ENCODE results near the gene PLCH1.

The PLCH1 gene

DNA sequence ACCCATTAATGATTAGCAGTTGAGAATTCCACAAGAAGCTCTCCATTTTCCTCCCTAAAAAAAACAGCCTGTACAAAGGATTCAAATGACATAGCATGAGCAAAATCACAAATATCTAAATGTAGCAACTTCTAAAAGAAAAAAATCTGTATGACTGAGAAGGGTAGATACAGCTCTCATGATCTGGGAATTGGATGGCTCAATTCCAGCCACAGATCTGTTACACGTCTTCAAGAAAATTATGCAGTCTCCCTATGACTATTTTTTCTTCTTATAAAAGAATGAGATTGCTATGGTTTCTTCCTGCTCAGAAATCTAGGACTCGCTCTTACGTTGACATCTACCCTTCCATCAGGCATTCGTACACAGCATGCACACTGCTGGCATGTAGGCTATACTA is 71.5 kb downstream of the PLCH1 start:
- TF ChIP-seq, protein P1, sequence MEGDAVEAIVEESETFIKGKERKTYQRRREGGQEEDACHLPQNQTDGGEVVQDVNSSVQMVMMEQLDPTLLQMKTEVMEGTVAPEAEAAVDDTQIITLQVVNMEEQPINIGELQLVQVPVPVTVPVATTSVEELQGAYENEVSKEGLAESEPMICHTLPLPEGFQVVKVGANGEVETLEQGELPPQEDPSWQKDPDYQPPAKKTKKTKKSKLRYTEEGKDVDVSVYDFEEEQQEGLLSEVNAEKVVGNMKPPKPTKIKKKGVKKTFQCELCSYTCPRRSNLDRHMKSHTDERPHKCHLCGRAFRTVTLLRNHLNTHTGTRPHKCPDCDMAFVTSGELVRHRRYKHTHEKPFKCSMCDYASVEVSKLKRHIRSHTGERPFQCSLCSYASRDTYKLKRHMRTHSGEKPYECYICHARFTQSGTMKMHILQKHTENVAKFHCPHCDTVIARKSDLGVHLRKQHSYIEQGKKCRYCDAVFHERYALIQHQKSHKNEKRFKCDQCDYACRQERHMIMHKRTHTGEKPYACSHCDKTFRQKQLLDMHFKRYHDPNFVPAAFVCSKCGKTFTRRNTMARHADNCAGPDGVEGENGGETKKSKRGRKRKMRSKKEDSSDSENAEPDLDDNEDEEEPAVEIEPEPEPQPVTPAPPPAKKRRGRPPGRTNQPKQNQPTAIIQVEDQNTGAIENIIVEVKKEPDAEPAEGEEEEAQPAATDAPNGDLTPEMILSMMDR (IDR thresholded peaks at IDR 0.05; ENCODE audit: insufficient read depth, low read depth, low read length, missing control alignments) = no peak
- H3K4me3 ChIP-seq (ENCODE audit: low read depth, low read length) = no peak overlapping the region
- no peak for DNase-seq (ENCODE audit: low read depth)

DNA sequence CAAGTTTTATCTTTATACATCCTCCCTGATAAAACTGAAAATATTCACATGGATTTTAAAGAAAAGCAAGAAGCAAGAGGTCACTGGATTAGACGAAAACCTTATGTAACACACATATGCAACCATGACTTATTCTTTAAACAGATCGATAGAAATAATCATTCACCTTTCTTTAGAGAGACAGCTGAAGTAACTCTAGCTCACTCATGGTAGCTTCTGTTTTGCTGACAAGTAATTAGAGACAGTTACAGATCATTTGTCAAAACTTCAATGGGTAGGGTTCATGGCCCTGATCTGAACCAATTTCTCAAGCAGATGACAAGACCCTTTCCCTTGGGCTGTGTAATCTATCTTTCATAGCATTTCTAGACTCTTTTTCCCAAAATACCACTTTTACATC is 74.5 kb downstream of the PLCH1 start:
- TF ChIP-seq, protein P1 (IDR thresholded peaks at IDR 0.05; ENCODE audit: insufficient read depth, low read depth, low read length, missing control alignments) = no peak
- no peak overlapping the region for H3K4me3 ChIP-seq (ENCODE audit: low read depth, low read length)
- no peak for DNase-seq (ENCODE audit: low read depth)

DNA sequence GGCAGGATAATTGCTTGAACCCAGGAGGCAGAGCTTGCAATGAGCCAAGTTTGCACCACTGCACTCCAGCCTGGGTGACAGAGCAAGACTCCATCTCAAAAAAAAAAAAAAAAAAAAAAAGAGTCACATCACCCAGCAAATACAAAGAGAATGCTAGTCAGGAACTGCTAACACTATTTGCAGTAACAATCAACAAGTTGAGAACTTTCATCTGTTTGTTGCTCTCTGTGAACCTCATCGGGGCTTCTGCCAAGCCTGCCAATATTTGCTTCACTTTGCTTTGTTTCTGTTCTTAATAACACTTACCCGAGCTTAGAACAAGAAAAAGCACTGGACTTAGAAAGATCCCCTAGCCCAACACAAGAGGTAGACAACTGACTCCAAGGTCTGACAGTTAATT is 76.9 kb downstream of the PLCH1 start:
- no peak for DNase-seq (ENCODE audit: low read depth)
- no peak overlapping the region for H3K4me3 ChIP-seq (ENCODE audit: low read depth, low read length)
- TF ChIP-seq, protein P1 (IDR thresholded peaks at IDR 0.05; ENCODE audit: insufficient read depth, low read depth, low read length, missing control alignments) = no peak

DNA sequence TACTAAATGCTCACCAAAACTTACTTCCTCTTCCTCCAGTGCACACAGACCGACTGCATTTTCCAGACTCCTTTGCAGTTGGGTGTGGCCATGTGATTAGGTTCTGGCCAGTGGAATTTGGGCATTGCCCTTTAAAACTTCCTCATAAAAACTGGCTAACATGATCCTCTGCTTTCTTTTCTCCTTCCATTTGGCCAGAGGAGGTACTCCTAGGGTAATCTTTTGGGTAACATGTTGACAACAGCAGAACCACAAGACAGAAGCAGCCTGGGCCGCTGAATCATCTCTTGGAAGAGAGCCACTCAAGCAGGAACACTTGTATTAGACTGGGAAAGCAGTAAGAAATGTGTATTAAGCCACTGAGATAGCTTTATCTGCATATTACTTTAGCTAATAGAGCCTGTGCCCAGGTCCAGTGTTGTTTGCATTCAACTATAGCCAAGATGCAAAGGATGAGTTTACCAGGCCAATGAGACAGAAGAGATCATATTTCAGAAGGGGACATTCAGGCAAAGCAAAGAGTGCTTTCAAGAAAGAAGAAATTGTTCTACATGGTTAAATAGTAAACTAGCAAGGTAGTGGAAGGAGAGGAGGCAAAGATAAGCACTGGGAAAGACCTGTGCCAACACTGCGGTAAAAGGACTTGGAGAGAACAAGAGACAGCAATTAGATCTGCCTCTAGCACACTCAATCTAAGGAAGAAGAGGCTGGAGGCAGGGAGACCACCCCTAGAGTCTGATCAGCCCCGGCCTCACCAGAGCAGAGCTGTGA is 79.8 kb downstream of the PLCH1 start:
- no peak overlapping the region for H3K4me3 ChIP-seq (ENCODE audit: low read depth, low read length)
- no peak for DNase-seq (ENCODE audit: low read depth)
- TF ChIP-seq, protein P1 (IDR thresholded peaks at IDR 0.05; ENCODE audit: insufficient read depth, low read depth, low read length, missing control alignments) = no peak

DNA sequence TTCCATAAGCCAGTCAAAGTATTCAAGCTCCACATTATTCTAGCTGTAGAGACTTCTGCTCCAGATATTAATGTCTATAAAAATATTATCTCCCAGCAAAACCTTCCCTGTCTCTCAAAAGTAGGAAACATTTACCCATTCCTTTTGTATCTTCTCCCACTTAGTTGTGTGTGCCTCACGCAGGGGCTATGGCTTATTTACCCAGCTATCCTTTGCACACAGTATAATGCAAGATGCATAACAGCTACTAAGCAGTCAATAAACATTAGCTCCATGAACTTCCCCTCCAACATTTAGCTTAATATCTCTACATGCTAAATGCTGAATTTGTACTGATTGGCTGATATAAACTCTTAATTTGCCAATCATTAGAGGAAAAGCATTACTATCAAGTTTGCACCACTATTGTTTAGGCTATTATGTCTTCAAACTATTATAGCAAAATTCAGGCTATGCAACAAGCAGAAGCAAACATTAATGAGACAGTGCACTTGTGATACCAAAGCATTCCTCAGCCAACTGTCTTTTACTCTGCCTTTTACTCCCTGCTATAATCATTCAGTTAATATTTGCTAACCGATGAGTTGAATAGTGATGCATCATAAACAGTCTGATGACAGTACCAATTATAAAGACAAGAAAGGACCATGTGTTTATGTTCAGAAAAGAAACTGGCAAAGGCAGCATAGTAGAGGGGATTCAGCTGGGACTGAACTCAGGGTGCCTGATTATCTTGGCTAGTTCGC is 81.2 kb downstream of the PLCH1 start:
- no peak for DNase-seq (ENCODE audit: low read depth)
- TF ChIP-seq, protein P1 (IDR thresholded peaks at IDR 0.05; ENCODE audit: insufficient read depth, low read depth, low read length, missing control alignments) = no peak
- no peak overlapping the region for H3K4me3 ChIP-seq (ENCODE audit: low read depth, low read length)

DNA sequence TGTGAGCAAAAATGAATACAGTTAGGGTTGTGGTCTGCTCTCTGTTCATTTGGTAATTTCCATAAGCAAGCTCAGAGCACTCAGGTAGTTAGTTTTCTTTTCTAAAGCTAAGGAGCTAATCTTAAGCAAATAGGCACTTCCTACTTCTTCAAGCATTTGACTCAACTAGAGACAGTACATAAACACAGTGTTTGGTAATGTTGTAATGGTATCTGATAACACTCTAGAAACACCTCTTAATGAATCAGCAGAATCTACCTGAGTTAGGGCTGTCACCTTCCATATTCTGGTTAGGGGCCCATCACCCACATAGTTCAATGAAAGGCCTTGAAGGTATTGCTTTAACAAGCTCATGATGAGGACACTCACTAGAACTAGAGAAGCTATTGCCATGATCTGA is 83.1 kb downstream of the PLCH1 start:
- no peak for DNase-seq (ENCODE audit: low read depth)
- no peak overlapping the region for H3K4me3 ChIP-seq (ENCODE audit: low read depth, low read length)

More for the DNA sequence above, 83.1 kb downstream of the PLCH1 start:
- TF ChIP-seq, protein P1 (IDR thresholded peaks at IDR 0.05; ENCODE audit: insufficient read depth, low read depth, low read length, missing control alignments) = no peak
